LoVo (cell line): ENCODE results near the gene CWF19L2.
A peak's percentile ranks its signal among the peaks of the same experiment; 100 is the strongest.
"Not testable (repeated sequence)": the region's sequence is repeated elsewhere in the genome, so short reads cannot be mapped to it uniquely, and the experiment has no call there.

Source experiments
- DNase-seq: peaks from one replicate; pipeline ENCODE4 v3.0.0-alpha.2; 2016; ENCODE audit warnings: low spot score

Gene CWF19L2

GRCh38 chr11:107457558-107458271 is at the start of gene CWF19L2:
TSS of gene CWF19L2 (minus strand) at chr11:107457825. CDS start at chr11:107457816, 9 bp downstream.
- peak; percentile 97 for DNase-seq

- DNase-seq = no peak
Observed at GRCh38 chr11:107505647-107506225, 48.1 kb upstream of the CWF19L2 start.

- no peak for DNase-seq
Observed at GRCh38 chr11:107504981-107505380, 47.4 kb upstream of the CWF19L2 start.

DNA sequence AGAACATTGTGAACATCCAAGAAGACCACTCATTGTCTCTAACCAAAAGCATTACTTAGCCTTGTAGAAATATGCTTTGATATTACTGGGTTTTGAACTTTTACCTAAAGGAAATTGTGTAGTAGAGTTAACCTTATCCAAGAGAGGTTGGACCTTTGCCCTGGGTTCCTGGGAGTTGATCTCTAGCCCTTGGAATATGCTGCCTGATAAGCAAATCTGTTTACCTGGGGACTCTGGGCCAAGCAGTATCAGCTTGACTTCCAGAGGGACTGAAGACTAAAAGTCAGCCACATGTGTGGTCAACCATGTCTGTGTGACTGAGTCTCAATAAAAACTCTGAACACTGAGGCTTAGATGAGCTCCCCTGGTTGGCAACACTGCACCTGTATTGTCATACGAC is 44.1 kb upstream of the CWF19L2 start:
- no peak for DNase-seq

GRCh38 chr11:107497371-107497770 is 39.7 kb upstream of the CWF19L2 start:
- DNase-seq = not testable (repeated sequence)

DNA sequence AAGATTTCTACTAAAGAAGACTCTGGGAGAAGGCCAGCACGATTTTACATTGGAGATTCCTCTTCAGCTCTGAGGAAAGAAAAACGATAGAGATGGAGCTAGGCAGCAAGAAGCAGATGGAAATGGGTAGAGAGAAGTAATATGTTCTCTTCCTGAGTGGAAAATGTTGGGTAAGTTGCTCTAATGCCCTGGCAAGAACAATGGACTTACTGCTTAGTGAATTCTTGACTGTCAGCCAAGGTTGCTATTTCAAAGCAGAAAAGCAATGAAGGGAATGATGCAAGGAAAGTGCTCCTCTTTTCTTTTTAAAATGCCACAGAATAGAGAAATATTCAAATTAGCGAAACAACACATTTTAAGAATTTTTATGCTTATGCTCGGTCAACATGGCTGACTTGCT is 38.4 kb upstream of the CWF19L2 start:
- DNase-seq = no peak

GRCh38 chr11:107494055-107494454 is 36.4 kb upstream of the CWF19L2 start:
- DNase-seq = no peak

- DNase-seq = no peak
Observed at GRCh38 chr11:107493117-107493516, 35.5 kb upstream of the CWF19L2 start.

DNA sequence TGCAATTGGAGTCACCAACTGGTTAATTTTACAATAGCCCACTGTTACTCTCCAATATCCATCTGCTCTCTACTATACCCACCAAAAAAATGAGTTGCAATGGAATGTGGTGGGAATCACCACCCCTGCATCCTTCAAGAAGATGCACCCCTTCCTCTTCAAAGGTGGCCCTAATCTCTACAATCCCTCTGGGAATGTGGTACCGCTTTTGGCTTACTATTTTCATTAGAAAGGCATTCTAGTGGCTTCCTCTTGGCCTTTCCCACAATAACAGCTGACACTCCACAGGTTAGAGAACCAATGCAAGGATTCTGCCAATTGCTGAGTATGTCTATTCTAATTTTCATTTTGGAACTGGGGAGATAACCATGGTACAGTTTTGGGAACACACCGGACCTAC is 33.2 kb upstream of the CWF19L2 start:
- no peak for DNase-seq

DNA sequence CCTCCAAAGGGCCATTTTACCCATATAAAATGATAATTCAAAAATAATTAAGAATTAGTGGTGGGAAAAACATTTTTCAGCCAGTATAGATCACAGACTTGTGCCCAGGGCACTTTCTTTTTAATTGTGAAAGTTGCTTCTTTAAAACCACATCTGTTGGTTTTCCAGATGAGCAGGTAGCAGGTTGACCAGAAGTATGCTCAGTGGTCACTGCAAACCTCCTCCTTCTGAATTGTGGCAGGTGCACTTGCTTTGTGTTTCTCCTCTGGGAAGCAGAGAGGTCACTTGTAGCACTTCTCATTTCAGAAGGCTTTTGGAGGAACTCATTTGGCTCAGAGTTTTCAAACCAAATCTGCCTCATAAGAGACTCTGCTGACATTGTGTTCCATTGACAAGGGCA is 24.6 kb upstream of the CWF19L2 start:
- no peak for DNase-seq

GRCh38 chr11:107478922-107479321 is 21.3 kb upstream of the CWF19L2 start:
- DNase-seq = no peak

GRCh38 chr11:107477820-107478219 is 20.2 kb upstream of the CWF19L2 start:
- DNase-seq = no peak

DNA sequence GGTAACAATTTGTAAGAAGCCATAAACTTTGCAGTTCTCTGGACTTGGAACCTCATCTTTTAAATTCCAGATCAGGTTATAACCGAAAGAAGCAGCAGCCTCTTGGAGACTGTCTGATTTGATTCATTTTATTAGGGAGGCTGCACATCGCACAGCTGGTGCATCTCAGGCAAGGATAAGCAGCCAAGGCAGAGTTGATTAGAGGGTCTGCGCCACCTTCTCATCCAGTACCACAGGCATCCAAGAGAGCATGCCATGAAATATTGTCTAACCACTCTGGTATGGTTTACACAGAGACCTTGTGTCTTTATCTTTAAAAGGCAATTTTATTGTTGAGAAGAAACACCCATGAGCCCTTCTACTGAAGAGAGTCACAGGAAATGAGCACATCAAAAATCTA is 16.2 kb upstream of the CWF19L2 start:
- DNase-seq = no peak

GRCh38 chr11:107472966-107473365 is 15.3 kb upstream of the CWF19L2 start:
- DNase-seq = no peak

DNA sequence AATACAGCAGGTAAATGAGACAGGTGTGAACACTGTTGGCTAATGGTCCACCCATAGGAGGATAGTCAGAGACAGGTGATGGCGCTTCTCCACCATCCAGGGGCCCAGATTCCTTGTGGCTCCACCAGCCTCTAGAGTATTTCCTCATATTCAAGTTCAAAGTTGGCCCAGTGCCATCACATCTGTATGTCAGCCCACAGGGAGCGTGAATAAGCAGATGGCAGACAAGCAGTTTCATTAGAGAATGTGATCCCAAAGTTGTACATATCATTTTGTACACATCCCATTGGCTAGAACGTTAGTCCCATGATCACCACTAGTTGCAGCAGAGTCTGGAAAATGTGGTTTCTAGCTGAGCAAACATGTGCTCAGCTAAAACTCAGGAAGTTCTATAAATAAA is 11.0 kb upstream of the CWF19L2 start:
- no peak for DNase-seq

DNA sequence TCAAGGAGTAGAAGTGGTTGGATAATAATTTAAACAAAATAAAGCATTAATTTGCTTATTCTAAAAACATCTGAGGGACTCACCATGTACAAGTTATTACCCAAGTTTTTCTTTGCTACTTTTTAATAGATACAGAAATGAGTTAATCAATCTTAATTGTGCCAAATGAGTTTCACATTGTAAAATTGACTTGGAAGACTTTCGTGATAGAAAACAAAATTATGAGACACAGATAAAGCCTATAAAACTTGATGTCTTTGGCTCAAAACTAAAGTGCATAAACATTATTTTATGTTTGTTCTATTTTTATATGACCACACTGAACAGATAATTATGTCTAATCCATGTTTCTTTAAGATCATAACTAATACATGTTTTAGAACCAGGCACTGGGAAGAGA is 10.1 kb upstream of the CWF19L2 start:
- DNase-seq = no peak

- not testable (repeated sequence) for DNase-seq
Observed at GRCh38 chr11:107466275-107466866, 8.7 kb upstream of the CWF19L2 start.

GRCh38 chr11:107457205-107457557 is 444 bp downstream of the CWF19L2 start:
- peak; percentile 3 for DNase-seq

DNA sequence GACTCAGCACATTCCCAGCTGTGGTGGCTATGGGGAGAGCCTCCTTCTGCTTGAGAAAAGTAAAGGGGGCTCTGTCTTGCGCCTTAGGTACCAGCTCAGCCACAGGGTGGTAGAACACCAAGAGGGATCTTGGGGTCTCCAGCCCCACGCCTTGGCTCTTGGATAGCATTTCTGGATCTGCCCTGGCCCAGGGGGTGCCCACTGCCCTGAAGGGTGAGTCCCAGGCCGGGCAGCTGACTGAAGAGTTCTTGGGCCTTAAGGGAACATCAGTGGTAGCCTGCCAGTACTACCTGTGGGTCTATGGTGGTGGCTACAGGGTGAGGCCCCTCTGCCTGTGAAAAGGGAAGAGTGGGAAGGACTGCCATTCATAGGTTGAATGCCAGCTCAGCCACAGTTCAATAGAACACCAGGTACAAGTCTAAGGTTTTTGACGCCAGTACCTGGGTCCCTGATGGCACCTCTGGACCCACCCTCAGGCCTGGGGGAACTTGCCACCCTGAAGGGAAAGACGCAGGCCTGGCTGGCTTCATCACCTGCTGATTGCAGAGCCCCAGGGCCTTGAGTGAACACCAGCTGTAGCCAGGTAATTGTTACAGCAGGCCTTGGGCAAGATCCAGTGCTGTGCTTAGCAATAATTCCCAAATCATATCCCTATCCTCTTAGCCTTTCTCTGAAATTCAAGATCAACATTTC is 3.9 kb downstream of the CWF19L2 start:
- DNase-seq = no peak

DNA sequence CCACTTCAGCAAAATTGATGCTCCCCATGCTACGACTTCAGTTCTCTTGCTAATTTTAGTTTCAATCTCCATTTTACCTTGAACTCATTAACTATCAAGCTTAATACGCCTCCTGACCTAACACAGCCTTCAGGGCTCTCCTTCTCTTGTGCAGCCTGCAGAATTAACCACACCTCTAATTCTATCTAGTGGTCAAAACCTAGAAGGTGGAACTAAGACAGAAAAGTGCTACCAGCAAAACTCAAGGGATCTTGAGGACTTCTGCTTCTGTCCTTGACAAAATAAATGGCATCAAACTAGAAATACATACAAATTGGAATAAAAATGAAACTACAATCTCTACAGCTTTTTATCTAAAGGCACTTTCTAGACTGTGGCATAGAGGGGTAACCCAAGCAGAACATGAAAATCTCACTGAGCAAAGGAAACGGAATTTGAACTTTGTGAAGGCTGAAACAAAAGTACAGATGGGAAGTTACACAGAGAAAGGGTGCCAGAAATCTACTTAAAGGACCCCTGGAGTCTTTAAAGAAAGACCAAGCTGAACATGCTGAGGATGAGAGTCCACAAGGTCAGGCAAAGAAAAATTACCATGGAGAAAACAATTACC is 10.7 kb downstream of the CWF19L2 start:
- DNase-seq = no peak

GRCh38 chr11:107442715-107443215 is 14.9 kb downstream of the CWF19L2 start:
- DNase-seq = no peak

DNA sequence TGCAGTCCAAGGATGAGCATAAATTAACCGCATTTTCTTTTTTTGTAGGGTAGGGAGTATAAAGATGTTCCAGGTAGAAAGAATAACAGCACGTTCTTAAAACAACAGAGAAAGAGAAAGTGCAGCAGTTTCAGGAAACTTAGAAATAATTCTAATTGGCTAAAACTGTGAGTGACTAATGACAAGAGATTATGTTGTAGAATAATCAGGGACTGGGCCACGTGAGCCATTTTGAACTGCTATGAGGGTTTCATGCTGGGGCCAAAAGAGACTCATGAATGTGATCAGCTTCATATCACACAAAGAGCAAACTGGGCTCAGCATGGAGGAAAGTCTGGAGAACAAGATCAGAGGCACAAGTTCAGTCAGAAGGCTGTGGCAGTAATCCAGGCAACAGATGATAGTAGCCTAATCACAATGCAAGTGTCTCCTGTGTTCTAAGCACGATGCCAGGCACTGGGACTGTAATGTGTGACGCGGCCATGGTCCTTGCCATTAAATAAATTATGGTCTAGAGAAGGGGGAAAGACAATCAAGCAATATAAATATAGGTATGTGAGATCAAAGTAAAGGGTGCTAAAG is 17.9 kb downstream of the CWF19L2 start:
- DNase-seq = no peak
